B cell (primary cell): ENCODE measurements around the gene ZBTB34. TPM values are rescaled to one million over a fixed set of nuclear protein-coding genes. Genes with fewer than 3 reads are reported as not detected.

Source experiments
- ATAC-seq: fragments of 200-7000 bp; cut with Tn5 transposase; one replicate; pipeline ENCODE4 v1.10.0; 2021; ENCODE audit warnings: low read depth, mild to moderate bottlenecking, moderate number of reproducible peaks, moderate library complexity
- CTCF ChIA-PET: fragments of 350-600 bp; sonication (Branson Sonifier 250); formaldehyde crosslinking; loops from one replicate; lab custom pipeline; 2021; ENCODE audit warnings: antibody characterized with exemption, inconsistent platforms; lab: Charles Lee
- POLR2A ChIA-PET: fragments of 350-600 bp; sonication (Branson Sonifier 250); formaldehyde crosslinking; loops from one replicate; lab custom pipeline; 2021; ENCODE audit warnings: antibody characterized with exemption; lab: Charles Lee
- DNase-seq: peaks from one replicate; pipeline ENCODE4 v3.0.0; 2013
- H2AFZ ChIP-seq: 2 replicates; pipeline ENCODE4 v1.6.1; 2012; ENCODE audit warnings: mild to moderate bottlenecking, low read depth, low read length; ENCODE audit not compliant: insufficient read depth, poor library complexity, severe bottlenecking
- H3K27ac ChIP-seq, 2 donors: 1 replicate in 1 of 2; 2 replicates in 1 of 2; pipeline ENCODE4 v1.5.1; 2012 to 2013; ENCODE audit warnings: low read length in 2 of 2, mild to moderate bottlenecking in 2 of 2, moderate library complexity in 1 of 2
- H3K27me3 ChIP-seq, 4 experiments: fragments of 200-600 bp in 1 of 4; sonication (generic) in 1 of 4; replicated peaks in 1 of 4; 1 replicate in 2 of 4; 2 replicates in 2 of 4; pipeline versions ENCODE4 v1.6.1 to v1.7.0; 2013 to 2016; ENCODE audit warnings: low read length in 3 of 4, mild to moderate bottlenecking in 2 of 4, mixed read lengths in 1 of 4, moderate library complexity in 1 of 4; ENCODE audit not compliant: insufficient read depth in 4 of 4, control insufficient read depth in 3 of 4; ENCODE audit errors: control extremely low read depth in 1 of 4
- H3K36me3 ChIP-seq, 2 experiments: replicated peaks in 1 of 2; 1 replicate in 1 of 2; 2 replicates in 1 of 2; pipeline versions ENCODE4 v1.6.1 to v1.7.1; 2013; ENCODE audit warnings: low read length in 1 of 2; ENCODE audit not compliant: insufficient read depth in 2 of 2, control insufficient read depth in 1 of 2; ENCODE audit errors: control extremely low read depth in 1 of 2, extremely low read depth in 1 of 2
- H3K4me1 ChIP-seq, 2 donors: fragments of 200-600 bp in 1 of 2; sonication (generic) in 1 of 2; 1 replicate in 1 of 2; 2 replicates in 1 of 2; pipeline versions ENCODE4 v1.5.1 to v1.6.1; 2013 to 2017; ENCODE audit warnings: low read length in 2 of 2; ENCODE audit not compliant: control insufficient read depth in 2 of 2, insufficient read depth in 2 of 2
- H3K4me2 ChIP-seq: replicated peaks from 2 replicates; pipeline ENCODE3; 2012; ENCODE audit warnings: mild to moderate bottlenecking, low read depth, low read length; ENCODE audit not compliant: poor library complexity, severe bottlenecking
- H3K4me3 ChIP-seq, 5 experiments: fragments of 200-600 bp in 1 of 5; sonication (generic) in 1 of 5; 1 replicate in 3 of 5; 2 replicates in 2 of 5; pipeline versions ENCODE4 v1.5.1 to v1.7.0; 2011 to 2016; ENCODE audit warnings: low read length in 4 of 5, mild to moderate bottlenecking in 4 of 5, low read depth in 2 of 5, control low read depth in 1 of 5, moderate library complexity in 1 of 5; ENCODE audit not compliant: insufficient read depth in 1 of 5; ENCODE audit errors: control extremely low read depth in 1 of 5, extremely low read depth in 1 of 5
- H3K79me2 ChIP-seq: fragments of 200-600 bp; sonication (generic); one replicate; pipeline ENCODE4 v1.6.0; 2016; ENCODE audit warnings: low read length; ENCODE audit not compliant: control insufficient read depth, insufficient read depth
- H3K9ac ChIP-seq: fragments of 200-600 bp; sonication (generic); 2 replicates; pipeline ENCODE4 v1.6.1; 2017; ENCODE audit warnings: mild to moderate bottlenecking, low read length, moderate library complexity
- H3K9me3 ChIP-seq, 3 donors: one replicate each; pipeline versions ENCODE4 v1.6.1 to v1.7.1; 2013; ENCODE audit warnings: low read length in 2 of 3; ENCODE audit not compliant: control insufficient read depth in 2 of 3, insufficient read depth in 1 of 3; ENCODE audit errors: control extremely low read depth in 1 of 3
- H4K20me1 ChIP-seq: 2 replicates; pipeline ENCODE4 v1.6.0; 2012; ENCODE audit warnings: mild to moderate bottlenecking, low read length; ENCODE audit not compliant: insufficient read depth, control insufficient read depth, poor library complexity, severe bottlenecking
- H3K27ac Mint-ChIP-seq: one replicate; pipeline ENCODE4 v1.8.0; 2021; ENCODE audit warnings: mixed read lengths
- H3K27me3 Mint-ChIP-seq: one replicate; pipeline ENCODE4 v1.8.0; 2021; ENCODE audit warnings: mixed read lengths
- H3K4me1 Mint-ChIP-seq: one replicate; pipeline ENCODE4 v1.8.0; 2021; ENCODE audit warnings: mixed read lengths
- H3K4me3 Mint-ChIP-seq: one replicate; pipeline ENCODE4 v1.8.0; 2021; ENCODE audit warnings: mixed read lengths
- H3K9me3 Mint-ChIP-seq: one replicate; pipeline ENCODE4 v1.8.0; 2022; ENCODE audit warnings: mixed read lengths; ENCODE audit not compliant: insufficient read depth
- CTCF ChIP-seq: fragments of 200-600 bp; IDR thresholded peaks from one replicate; pipeline ENCODE4 v1.8.0; 2022; ENCODE audit warnings: antibody characterized with exemption, mild to moderate bottlenecking
- EZH2 ChIP-seq: IDR thresholded peaks from 2 replicates; pipeline ENCODE4 v1.6.1; 2012; ENCODE audit warnings: borderline replicate concordance, low read depth, mild to moderate bottlenecking, moderate library complexity, low read length; ENCODE audit not compliant: insufficient read depth, poor library complexity, severe bottlenecking
- WGBS: methylation state at CpG from one replicate; pipeline ENCODE4 v1.1.5; 2013; ENCODE audit warnings: missing lambda C conversion rate; ENCODE audit not compliant: insufficient coverage; 5-methylcytosine and 5-hydroxymethylcytosine counted together
- intact Hi-C: fragments of 100-400 bp; cut with micrococcal nuclease; formaldehyde crosslinking; loops from one replicate; pipeline ENCODE4 v1.10.0; 2022
- polyA plus RNA-seq: library from polyadenylated mRNA; depleted of rRNA; stranded (reverse); fragments of >200 nt; gene quantifications from 2 replicates; pipeline ENCODE4 v1.2.3, GENCODE V29; 2012
- total RNA-seq, 2 donors: library from RNA; stranded (reverse); fragments of 120-200 nt in 1 of 2; gene quantifications; 1 replicate in 1 of 2; 2 replicates in 1 of 2; pipeline versions ENCODE4 v1.2.3 to v1.2.4, GENCODE V29; 2013 to 2022

The ZBTB34 gene
- total and polyA plus RNA-seq, 2 donors (not counting 1 experiment from before 2014, with no cell fraction given), result 3.8 to 12.1 TPM

GRCh38 chr9:126854734-126855133, 5.7 kb upstream of the ZBTB34 start:
- Mint-ChIP-seq H3K4me3 (no peak overlapping the region), H3K27ac (no peak overlapping the region), H3K27me3 (peaks cover 48% of the 10 kb centered on the region), H3K4me1 (peaks cover 1% of the 10 kb centered on the region), H3K9me3 (no peaks in the 10 kb centered on the region)
- DNase-seq (no peak), ATAC-seq (no peak)
- no peaks in the 10 kb centered on the region for H3K36me3 ChIP-seq
- H3K9ac ChIP-seq, result no peak overlapping the region
- H3K4me3 ChIP-seq, result no peak overlapping the region
- TF ChIP-seq CTCF (no peak), EZH2 (no peak)
- POLR2A ChIA-PET, result interaction anchor here (0.5 kb wide), 1 partner anchor 29 kb away, joined by 5 read pairs; no protein-coding TSS in a partner anchor
- intact Hi-C loops, result no loop called here
- H3K4me2 ChIP-seq, result no peak overlapping the region
- 100% methylated on average over 7 of the region's 7 CpGs for WGBS
- CTCF ChIA-PET, result no interaction called here
- peaks cover 3% of the 10 kb centered on the region for H3K79me2 ChIP-seq
- peaks cover under 1 to 4% of the 10 kb centered on the region in 2 donors for H3K4me1 ChIP-seq
- H3K9me3 ChIP-seq, result no peaks in the 10 kb centered on the region
- H4K20me1 ChIP-seq, result no peaks in the 10 kb centered on the region
- no peak overlapping the region for H3K27ac ChIP-seq
- no peak overlapping the region for H2AFZ ChIP-seq
- peaks cover 0 to 35% (median 6%) of the 10 kb centered on the region in 4 experiments for H3K27me3 ChIP-seq

GRCh38 chr9:126856326-126856877, 4.0 kb upstream of the ZBTB34 start:
- no peaks in the 10 kb centered on the region for H3K9me3 ChIP-seq
- H3K36me3 ChIP-seq, result no peaks in the 10 kb centered on the region
- CTCF ChIA-PET, result no interaction called here
- peaks cover 0 to 30% (median 4%) of the 10 kb centered on the region in 4 experiments for H3K27me3 ChIP-seq
- POLR2A ChIA-PET, result no interaction called here
- H3K27ac ChIP-seq, result no peak overlapping the region
- Mint-ChIP-seq H3K9me3 (no peaks in the 10 kb centered on the region), H3K27me3 (peaks cover 46% of the 10 kb centered on the region), H3K27ac (no peak overlapping the region), H3K4me3 (no peak overlapping the region), H3K4me1 (peaks cover 7% of the 10 kb centered on the region)
- intact Hi-C loops, result no loop called here
- no peak for ATAC-seq
- H4K20me1 ChIP-seq, result no peaks in the 10 kb centered on the region
- peaks cover 12% of the 10 kb centered on the region for H3K79me2 ChIP-seq
- no peak overlapping the region for H3K4me3 ChIP-seq
- no peak overlapping the region for H3K4me2 ChIP-seq
- H3K9ac ChIP-seq, result no peak overlapping the region
- TF ChIP-seq CTCF, result no peak
- no peak for TF ChIP-seq EZH2
- 92% methylated on average over 4 of the region's 6 CpGs for WGBS
- DNase-seq, result no peak
- H2AFZ ChIP-seq, result no peak overlapping the region
- peaks cover 6 to 13% of the 10 kb centered on the region in 2 donors for H3K4me1 ChIP-seq
